SIG-M5 treated with dmso at 0.1 percent for 504 hours (cell line): ENCODE data around the gene GTF2H2.
"Not testable (repeated sequence)": the region's sequence is repeated elsewhere in the genome, so short reads cannot be mapped to it uniquely, and the experiment has no call there.

ENCODE experiments used
- DNase-seq: peaks from one replicate; lab custom pipeline; 2025; ENCODE audit not compliant: unreplicated experiment; lab: John Stamatoyannopoulos, UW

Gene GTF2H2

DNA sequence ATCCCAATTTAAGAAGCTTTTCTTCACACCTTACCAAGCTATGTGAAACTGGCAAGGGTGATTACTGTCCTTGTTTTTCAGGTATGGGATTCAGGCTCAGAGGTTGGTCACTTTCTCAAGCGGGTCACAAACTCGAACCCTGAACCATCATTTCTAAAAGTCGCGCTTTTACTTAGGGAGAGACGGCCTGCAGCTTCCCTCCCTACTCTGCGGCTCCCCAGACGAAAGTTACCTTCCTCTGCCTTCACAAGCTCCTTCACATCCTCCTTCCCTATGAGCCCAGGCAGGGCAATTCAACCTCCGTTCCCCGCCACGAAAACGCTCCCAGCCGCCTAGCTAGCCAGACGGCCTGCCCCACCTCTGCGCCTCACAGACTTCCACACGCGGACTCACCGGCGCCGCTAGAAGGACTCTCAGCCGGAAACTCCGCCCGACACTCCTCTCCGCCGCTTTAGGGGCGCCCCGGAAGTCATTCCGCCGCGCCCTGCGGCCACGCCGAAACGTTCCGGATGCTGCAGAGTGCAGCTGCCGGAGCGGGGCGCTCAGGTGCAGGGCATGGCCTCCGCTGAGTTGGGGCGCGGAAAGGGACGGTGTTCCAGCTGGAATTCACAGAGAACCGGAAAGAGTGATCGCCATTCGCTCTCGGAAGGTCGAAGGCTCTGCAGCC, at the start of gene GTF2H2:
Gene GTF2H2, minus strand, starts transcription at position 415 of the 667 bp plus-strand sequence. CDS start 4,913 bp downstream, outside the sequence.
- DNase-seq, result not testable (repeated sequence)

DNA sequence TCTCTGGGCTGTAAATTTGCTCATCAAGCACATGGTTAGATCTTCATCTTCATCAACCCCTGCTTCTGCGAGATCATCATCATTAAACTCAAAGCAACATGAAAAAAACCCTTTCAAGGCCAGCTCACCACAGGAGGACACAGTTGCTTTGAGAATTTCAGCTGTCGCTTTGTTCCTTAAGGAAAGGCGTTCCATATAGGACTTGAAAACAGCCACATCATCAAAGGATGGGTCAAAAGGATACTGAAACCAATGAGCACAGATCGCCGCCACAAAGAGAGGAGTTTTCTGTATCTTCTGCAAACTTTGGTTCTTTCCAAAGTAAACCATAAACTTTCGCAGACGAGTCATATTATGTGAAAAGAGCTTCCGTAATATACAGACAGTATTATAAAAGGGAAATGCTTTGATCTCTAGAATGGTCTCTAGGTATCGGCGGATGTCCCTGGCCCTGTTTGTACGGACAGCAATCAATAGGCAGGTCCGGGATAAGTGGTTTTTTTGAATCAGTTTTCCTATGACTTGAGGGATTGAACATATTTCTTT, 42.3 kb upstream of the GTF2H2 start:
- DNase-seq, result not testable (repeated sequence)

DNA sequence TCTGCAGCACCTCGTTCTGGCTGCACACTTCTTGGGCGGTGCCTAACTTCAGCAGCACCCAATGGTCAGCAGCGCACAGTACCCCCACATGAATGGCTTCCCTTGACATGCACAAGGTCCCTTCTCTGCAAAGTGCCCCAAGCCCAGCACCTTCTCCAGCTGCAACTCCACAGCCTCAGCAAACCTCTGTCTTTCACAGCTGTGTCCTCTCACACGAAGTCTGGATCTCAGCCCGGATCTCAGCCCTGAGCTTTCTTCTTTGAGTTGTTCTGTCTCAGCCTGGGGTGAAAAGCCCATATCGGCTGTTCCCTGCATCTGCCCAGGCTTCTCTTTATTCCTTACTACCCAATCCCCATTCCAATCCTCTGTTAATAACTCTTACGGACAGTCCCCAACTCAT, 32.5 kb upstream of the GTF2H2 start:
- not testable (repeated sequence) for DNase-seq

DNA sequence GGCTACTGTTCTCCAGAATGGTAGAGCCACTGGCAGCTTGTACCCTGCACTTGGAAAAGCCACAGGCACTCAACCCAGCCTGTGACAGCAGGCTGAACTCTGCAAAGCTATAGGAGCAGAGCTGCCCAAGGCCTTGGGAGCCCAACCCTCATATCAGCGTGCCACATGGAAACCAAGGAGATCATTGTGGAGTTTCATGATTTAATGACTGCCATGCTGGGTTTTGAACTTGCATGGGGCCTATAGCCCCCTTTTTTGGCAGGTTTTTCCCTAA, 30.4 kb upstream of the GTF2H2 start:
- DNase-seq, result not testable (repeated sequence)

DNA sequence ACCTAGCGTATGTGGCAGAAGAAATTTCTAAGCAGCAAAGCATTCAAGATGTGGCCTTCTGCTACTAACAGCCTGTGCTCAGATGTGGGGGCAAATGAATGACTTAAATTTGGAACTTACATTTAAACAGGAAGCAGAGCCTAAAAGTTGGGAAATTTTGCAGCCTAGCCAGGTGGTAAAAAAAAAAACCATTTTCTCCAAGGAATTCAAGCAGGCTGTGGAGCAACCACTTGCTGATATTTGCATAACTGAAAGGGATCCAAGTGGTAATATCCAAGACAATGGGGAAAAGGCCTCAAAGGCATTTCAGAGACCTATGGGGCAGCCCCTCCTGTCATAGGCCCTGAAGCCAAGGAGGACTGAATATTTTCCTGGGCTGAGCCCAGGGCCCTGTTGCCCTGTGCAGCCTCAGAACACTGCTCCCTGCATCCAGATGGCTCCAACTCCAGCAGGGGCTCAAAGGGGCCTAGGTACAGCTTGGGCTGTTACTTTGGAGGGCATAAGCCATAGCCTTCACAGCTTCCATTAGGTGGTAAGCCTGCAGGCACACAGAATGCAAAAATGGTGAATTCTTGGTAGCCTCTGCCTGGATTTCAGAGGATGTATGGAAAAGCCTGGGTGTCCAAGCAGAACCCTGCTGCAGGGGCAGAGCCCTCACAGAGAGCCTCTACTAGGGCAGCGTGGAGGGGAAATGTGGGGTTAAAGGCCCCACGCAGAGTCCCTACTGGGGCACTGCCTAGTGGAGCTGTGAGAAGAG, 29.9 kb upstream of the GTF2H2 start:
- not testable (repeated sequence) for DNase-seq

DNA sequence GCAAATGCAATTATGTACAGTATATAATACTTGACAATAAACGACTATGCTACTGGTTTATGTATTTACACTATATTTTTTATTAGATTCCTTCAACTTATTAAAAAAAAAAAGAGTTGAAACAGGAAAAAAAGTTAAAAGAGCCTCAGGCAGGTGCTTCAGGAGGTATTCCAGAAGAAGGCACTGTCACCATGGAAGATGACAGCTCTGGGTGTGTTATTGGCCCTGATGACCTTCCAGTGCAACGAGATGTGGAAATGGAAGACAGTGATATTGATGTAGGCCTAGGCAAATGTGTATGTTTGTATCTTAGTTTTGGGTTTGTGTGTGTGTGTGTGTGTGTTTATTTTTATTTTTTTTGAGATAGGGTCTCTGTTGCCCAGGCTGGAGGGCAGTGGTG, 22.3 kb upstream of the GTF2H2 start:
- not testable (repeated sequence) for DNase-seq

DNA sequence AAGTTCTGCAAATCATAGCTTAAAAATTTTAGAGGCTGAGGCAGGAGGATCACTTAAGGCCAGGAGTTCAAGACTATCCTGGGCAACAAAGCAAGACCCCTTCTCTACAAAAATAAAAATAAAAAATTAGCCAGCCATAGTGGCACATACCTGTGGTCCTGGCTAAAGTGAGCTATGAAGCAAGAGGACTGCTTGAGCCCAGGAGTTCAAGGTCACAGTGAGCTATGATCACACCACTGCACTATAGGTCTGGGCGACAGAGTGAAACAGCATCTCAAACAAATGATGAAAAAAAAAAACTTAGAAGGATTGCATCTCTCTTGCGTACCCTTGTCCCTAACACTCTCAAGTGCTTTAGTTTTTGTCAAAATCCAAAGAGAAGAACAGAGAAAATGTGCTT, 21.3 kb upstream of the GTF2H2 start:
- DNase-seq, result not testable (repeated sequence)

DNA sequence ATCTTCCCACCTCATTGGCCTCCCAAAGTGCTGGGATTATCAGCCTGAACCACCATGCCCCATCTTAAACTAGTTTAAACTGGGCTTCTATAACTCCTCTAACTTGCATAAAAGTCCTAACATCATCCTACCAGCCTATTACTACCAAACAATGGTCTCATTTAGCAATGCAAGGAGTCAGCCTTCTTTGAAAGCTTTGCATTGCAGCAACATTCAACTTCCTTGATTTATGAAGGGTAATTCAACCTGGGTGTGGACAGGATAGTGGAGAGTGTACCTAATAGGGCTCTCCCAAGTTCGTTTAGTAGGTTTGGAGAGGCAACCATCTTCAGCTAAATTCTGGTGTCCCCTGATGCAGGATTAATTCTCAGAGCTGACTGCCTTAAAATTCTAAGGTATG, 18.7 kb upstream of the GTF2H2 start:
- not testable (repeated sequence) for DNase-seq

DNA sequence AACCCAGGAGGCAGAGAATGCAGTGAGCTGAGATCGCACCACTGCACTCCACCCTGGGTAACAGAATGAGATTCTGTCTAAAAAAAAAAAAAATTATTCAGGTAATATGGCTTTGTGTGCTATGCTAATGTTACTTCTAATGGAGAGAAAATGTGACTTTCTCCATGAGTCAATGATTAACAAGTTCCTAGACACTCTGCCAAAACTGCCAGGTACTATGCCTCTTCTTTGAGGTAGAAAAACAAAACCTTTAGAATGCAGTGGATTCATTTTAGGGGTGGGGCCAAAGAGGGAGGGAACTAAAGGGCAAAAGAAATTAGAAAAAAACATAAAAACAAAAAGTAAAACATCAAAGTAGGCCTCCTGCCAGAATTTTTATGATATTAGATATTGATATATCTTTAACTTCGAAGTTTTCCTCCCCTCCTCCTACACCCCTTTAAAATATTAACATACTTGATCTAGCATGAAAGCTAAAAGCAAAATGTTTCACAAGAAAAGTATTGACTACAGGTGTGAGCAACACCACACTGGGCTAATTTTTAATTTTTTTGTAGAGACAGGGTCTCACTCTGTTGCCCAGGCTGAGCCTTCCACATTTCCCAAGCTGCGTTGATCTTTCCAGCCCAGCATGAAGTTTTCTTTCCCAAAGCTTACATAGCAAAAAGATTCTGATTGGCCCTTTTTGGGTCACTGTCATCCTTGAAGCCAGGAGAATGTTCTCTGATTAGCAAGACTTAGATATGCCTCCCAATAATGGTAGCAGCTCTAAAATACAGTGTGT, 17.0 kb upstream of the GTF2H2 start:
- not testable (repeated sequence) for DNase-seq

DNA sequence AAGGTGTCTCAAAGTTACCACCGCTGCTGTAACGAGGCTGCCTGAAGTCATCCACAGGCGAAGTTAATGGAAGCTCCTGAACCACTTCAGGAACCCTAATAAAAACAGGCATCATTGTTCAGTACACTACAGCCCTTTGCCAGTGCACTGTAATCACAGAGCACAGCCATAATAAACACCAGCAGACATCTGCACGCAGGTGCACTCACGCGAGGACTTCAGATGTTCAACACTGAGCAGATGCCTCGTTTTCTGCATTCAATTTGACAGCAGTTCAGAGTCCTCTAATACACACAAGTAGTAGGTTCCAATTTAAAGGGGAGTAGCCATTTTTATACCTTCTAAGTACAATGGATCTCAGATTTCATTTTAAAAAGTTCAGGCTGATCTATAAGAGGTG, 15.4 kb upstream of the GTF2H2 start:
- not testable (repeated sequence) for DNase-seq

DNA sequence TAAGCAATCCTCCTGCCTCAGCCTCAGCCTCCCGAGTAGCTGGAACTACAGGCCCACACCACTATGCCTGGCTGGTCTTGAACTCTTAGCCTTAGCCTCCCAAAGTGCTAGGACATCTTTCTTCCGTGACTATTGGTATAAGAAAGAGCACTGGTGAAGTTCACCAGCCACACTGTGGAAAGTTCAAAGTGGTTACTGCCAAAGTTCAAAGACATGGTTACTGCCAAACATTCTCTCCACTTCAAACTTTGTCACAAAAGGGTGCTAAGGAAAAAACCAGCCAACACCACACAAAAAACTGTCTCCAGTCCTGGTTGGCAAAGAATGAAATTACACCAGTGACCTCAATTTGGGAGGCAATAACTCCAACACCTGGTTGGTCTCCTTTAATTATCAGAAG, 14.9 kb upstream of the GTF2H2 start:
- DNase-seq, result not testable (repeated sequence)

DNA sequence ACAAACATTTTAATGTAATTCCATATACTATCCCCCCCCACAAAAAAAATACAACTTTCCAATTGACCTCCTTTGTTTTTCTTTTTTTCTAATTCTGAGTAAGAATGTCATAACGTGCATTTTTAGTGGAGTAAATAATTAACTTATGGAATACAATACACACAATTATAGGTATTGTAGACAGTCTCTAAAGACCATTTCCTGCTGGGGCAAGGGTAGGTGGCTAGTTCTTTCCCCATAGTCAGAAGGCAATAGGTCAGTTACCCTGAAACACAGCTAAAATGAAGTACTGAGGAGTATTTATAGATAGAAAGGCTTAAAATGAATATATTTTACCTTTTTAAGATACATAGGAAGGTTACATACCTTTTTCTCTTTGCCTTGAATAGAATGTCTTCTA, 6.2 kb downstream of the GTF2H2 start:
- not testable (repeated sequence) for DNase-seq

DNA sequence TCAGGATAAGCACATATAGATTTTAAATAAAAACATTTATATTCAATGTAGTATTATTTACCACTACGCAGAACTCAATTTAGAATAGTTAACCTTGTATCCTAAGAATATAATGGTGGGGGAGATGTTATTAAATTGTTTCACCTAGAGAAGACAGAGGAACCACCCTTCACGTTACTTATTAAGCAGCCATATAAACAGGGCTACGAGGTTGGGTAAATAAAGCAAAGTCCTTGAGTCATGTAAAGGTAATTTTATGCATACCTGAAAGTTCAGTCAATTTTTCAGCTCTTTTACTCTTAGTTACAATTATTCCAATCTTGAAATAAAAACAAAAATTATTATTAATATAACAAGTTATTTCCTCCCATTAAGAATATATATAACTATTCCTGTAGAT, 8.1 kb downstream of the GTF2H2 start:
- DNase-seq, result not testable (repeated sequence)

DNA sequence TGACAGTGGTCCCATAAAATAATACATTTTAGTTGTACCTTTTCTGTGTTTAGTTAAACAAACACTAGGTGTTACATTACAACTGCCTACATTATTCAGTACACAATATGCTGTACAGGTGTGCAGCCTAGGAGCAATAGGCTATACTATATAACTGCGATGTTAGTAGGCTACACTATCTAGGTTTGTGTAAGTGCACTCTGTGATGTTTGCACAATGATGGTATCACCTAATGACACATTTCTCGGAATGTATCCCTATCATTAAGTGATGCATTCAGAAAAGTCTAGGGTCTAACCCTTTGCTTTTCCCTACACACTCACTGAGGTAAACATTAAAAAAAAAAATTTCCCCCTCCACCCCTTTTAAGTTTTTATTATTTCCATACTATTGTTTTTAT, 22.7 kb downstream of the GTF2H2 start:
- DNase-seq, result not testable (repeated sequence)

DNA sequence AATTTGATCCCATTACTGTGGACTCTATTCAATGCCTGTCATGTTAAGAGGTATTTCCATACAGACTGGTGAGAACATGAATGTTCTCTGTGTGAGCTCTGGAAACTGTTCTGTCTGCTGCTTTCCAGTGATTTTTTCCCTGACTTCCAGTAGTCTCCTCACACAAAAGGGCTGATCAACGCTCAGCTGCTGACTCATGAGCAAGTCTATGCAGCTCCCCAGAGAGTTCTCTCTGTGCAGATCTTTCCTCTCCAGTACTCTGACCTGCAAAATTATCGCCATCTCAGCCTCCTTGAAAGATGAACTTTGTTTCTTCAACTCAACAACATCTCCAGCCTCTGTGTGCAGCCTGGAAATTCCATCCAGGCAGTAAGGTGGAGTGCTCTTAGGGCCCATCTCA, 23.3 kb downstream of the GTF2H2 start:
- not testable (repeated sequence) for DNase-seq

DNA sequence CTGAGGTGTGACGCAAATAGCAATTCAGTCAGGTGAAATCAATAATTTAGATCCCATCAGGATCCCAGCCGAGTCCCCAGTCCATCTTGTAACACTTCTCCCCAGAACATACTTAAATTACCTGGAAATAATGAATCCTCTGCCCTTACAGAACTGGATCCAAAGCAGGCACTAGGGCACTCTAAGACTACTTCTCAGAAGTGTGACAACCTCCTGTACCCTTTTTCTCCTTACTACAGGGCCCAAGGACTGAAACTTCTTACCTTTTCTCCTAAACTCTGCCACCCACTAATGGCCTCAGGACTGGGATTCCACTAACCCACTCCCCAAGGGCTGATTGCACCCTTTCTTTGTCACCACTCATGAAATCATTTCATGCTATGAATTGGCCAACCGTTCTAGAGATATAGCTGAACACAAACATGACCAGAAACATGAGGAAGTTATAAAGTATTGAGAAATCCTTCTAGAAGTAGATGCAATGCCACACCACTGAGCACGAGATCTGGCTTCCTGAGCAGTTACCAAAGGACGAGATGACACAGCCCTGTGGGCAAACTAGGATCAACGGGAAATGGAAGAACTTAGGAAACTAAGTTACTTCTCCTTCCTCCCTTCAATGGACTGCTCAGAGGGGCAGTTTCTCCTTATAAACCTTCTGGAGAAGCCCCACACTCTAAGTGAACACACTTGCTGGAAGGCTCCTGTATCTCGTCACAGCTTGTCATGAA, 36.3 kb downstream of the GTF2H2 start:
- DNase-seq, result not testable (repeated sequence)

DNA sequence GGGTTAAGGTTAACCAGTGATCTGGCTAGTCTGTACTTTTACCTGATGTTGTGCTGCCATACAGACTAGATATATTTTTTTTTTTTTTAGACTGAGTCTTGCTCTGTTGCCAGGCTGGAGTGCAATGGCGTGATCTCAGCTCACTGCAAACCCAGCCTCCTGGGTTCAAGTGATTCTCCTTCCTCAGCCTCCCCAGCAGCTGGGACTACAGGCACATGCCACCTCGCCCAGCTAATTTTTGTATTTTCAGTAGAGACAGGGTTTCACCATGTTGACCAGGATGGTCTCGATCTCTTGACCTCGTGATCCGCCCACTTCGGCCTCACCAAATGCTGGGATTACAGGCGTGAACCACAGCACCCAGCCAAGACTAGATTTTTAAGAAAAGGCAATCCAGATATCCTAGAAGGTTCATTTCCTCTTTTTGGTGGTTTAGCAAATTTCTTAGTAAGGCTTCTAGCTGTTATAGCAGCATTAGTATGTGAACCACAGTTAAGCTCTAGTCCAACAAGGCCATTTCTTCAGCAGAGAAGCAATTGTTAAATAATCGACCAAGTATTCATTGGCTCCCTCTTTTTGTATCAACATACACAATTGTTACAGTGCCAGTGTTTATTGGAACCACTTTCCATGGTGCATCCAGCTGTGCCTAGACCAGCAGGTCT, 42.1 kb downstream of the GTF2H2 start, which contains the start of gene NAIP:
Gene NAIP, minus strand, starts transcription at position 51 of the 665 bp plus-strand sequence. CDS start 12,424 bp downstream, outside the sequence.
- not testable (repeated sequence) for DNase-seq

DNA sequence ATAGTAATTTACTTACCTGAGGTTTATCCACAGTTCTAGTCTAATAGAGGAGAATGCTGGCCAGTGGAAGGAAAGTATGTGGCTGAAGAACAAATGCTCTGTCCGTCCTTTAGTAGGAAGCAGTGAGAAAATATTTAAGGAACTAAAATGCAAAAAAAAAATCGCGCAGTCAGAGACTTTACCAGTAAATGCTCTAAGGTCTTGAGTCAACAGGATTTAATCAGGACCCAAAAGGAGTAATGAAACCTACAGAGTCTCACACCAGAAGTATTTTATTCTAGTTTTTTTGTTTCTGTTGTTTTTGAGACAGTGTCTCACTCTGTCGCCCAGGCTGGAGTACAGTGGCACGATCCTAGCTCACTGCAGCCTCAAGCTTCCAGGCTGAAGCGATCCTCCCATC, 46.8 kb downstream of the GTF2H2 start:
- not testable (repeated sequence) for DNase-seq

DNA sequence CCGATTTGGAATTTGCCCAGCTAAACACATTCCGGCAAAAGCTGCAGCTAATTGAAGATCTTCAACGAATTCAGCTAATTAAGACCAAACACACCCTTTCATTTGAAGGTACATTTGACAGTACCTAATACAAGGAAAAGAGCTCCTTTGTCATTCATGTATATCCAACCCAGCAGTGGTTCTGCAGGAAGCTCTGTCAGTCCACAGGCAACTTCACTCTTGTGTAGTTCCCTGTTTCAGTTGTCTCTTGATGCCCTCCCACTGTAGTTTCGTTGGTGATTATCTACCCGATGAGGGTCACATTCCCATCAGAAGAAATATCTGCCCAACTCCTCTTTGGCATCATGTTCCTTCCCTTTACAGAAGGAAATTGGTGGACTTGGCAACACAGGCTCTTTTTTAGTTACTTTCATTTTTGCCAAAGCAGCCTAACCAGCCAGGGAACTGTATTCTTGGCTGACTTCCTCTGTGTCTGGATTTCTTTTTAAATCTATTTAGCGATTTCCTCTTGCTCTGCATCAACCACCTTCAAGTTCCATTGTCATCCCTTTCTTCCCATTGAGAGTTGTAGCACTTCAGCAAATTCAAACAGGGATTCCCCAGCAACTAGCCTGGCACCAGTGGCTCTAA, 49.0 kb downstream of the GTF2H2 start:
- DNase-seq, result not testable (repeated sequence)

DNA sequence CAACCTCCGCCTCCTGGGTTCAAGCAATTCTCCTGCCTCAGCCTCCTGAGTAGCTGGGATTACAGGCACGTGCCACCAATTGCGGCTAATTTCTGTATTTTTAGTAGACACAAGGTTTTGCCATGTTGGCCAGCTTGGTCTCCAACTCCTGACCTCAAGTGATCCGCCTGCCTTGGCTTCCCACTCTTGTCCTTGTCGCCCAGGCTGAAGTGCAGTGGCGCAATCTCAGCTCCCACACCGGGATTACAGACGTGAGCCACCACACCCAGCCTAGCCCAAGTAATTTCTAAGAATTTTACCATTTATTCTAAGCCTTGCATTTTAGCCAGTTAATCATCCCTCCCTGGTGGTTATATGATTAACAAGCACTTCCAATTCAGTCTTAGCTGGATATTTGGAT, 53.3 kb downstream of the GTF2H2 start:
- no peak for DNase-seq
